H1 (cell line): ENCODE measurements around the gene TBC1D22A. TPM values are rescaled to one million over a fixed set of nuclear protein-coding genes. Genes with fewer than 3 reads are reported as not detected.

Source experiments
- GTF2F1 ChIP-seq: IDR thresholded peaks from 2 replicates; pipeline ENCODE4 v1.6.1; 2012; ENCODE audit warnings: low read depth, low read length, improper control_type of control experiment, borderline replicate concordance
- RAD21 ChIP-seq, 2 experiments: IDR thresholded peaks in 1 of 2; conservative IDR thresholded peaks in 1 of 2; 2 replicates each; pipeline ENCODE4 v1.6.1; 2011; ENCODE audit warnings: low read depth in 2 of 2, low read length in 2 of 2, improper control_type of control experiment in 1 of 2, inconsistent platforms in 1 of 2, mild to moderate bottlenecking in 1 of 2, moderate library complexity in 1 of 2
- polyA plus RNA-seq, 7 experiments: library from polyadenylated mRNA; depleted of rRNA in 3 of 7; stranded (reverse) in 5 of 7; unstranded in 2 of 7; fragments of >200 nt in 5 of 7; fragments of 200-250 nt in 2 of 7; gene quantifications; 1 replicate in 5 of 7; 2 replicates in 1 of 7; 4 replicates in 1 of 7; pipeline versions ENCODE4 v1.2.1 to v1.2.3, GENCODE V29; 2011 to 2013; ENCODE audit warnings: missing spikeins in 2 of 7, mixed read lengths in 2 of 7
- total RNA-seq: library from RNA; stranded (reverse); fragmentation: NEBNext Ultra II Directional; extraction: Animal tissue kit (Norgen Biotek cat#: 25700); gene quantifications from 2 replicates; pipeline ENCODE4 v1.2.1, GENCODE V29; 2021
- TF ChIP-seq, protein P1 (sequence below): fragments of 300-600 bp; sonication (generic); IDR thresholded peaks from 2 replicates; pipeline ENCODE4 v1.7.1; 2012; ENCODE audit warnings: low read length, moderate library complexity, mild to moderate bottlenecking, inconsistent platforms; ENCODE audit not compliant: insufficient replicate concordance
- TF ChIP-seq, protein P2 (sequence below), 3 experiments: IDR thresholded peaks; 1 replicate in 2 of 3; 2 replicates in 1 of 3; pipeline versions ENCODE4 v1.5.1 to v1.6.1; 2011; ENCODE audit warnings: low read length in 3 of 3, mild to moderate bottlenecking in 3 of 3, inconsistent platforms in 2 of 3, low read depth in 1 of 3, moderate library complexity in 1 of 3; ENCODE audit not compliant: insufficient read depth in 1 of 3; ENCODE audit errors: control extremely low read depth in 1 of 3

The TBC1D22A gene
- total and polyA plus RNA-seq, 2 of the 8 experiments (the other 6 are each of a cell fraction or from before 2014, with no cell fraction given), result 11.9 to 18.4 TPM

DNA sequence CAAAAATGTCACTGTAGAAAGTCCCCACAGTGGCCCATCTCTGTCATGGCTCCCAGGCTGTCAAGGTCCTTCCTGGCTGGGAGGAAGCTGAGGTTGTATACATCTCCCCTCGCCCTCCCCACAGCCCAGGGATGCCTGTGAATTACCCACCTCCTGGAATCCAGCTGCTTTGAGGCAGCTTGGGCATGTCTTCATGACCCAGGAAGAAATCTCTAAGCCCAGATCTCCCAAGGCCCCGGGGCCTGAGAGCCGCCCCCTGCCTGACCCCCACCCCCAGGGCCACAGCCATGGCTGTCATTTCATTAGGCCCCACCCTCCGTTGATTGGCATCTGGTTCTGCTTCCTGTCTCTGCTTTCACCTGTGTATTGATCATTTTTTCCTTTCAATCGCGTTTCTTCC is 207.5 kb downstream of the TBC1D22A start (continued):
- TF ChIP-seq, protein P1, sequence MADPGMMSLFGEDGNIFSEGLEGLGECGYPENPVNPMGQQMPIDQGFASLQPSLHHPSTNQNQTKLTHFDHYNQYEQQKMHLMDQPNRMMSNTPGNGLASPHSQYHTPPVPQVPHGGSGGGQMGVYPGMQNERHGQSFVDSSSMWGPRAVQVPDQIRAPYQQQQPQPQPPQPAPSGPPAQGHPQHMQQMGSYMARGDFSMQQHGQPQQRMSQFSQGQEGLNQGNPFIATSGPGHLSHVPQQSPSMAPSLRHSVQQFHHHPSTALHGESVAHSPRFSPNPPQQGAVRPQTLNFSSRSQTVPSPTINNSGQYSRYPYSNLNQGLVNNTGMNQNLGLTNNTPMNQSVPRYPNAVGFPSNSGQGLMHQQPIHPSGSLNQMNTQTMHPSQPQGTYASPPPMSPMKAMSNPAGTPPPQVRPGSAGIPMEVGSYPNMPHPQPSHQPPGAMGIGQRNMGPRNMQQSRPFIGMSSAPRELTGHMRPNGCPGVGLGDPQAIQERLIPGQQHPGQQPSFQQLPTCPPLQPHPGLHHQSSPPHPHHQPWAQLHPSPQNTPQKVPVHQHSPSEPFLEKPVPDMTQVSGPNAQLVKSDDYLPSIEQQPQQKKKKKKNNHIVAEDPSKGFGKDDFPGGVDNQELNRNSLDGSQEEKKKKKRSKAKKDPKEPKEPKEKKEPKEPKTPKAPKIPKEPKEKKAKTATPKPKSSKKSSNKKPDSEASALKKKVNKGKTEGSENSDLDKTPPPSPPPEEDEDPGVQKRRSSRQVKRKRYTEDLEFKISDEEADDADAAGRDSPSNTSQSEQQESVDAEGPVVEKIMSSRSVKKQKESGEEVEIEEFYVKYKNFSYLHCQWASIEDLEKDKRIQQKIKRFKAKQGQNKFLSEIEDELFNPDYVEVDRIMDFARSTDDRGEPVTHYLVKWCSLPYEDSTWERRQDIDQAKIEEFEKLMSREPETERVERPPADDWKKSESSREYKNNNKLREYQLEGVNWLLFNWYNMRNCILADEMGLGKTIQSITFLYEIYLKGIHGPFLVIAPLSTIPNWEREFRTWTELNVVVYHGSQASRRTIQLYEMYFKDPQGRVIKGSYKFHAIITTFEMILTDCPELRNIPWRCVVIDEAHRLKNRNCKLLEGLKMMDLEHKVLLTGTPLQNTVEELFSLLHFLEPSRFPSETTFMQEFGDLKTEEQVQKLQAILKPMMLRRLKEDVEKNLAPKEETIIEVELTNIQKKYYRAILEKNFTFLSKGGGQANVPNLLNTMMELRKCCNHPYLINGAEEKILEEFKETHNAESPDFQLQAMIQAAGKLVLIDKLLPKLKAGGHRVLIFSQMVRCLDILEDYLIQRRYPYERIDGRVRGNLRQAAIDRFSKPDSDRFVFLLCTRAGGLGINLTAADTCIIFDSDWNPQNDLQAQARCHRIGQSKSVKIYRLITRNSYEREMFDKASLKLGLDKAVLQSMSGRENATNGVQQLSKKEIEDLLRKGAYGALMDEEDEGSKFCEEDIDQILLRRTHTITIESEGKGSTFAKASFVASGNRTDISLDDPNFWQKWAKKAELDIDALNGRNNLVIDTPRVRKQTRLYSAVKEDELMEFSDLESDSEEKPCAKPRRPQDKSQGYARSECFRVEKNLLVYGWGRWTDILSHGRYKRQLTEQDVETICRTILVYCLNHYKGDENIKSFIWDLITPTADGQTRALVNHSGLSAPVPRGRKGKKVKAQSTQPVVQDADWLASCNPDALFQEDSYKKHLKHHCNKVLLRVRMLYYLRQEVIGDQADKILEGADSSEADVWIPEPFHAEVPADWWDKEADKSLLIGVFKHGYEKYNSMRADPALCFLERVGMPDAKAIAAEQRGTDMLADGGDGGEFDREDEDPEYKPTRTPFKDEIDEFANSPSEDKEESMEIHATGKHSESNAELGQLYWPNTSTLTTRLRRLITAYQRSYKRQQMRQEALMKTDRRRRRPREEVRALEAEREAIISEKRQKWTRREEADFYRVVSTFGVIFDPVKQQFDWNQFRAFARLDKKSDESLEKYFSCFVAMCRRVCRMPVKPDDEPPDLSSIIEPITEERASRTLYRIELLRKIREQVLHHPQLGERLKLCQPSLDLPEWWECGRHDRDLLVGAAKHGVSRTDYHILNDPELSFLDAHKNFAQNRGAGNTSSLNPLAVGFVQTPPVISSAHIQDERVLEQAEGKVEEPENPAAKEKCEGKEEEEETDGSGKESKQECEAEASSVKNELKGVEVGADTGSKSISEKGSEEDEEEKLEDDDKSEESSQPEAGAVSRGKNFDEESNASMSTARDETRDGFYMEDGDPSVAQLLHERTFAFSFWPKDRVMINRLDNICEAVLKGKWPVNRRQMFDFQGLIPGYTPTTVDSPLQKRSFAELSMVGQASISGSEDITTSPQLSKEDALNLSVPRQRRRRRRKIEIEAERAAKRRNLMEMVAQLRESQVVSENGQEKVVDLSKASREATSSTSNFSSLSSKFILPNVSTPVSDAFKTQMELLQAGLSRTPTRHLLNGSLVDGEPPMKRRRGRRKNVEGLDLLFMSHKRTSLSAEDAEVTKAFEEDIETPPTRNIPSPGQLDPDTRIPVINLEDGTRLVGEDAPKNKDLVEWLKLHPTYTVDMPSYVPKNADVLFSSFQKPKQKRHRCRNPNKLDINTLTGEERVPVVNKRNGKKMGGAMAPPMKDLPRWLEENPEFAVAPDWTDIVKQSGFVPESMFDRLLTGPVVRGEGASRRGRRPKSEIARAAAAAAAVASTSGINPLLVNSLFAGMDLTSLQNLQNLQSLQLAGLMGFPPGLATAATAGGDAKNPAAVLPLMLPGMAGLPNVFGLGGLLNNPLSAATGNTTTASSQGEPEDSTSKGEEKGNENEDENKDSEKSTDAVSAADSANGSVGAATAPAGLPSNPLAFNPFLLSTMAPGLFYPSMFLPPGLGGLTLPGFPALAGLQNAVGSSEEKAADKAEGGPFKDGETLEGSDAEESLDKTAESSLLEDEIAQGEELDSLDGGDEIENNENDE, result no peak
- no peak for TF ChIP-seq RAD21 (IDR thresholded peaks at IDR 0.05 in 1 of 2, conservative IDR thresholded peaks at IDR 0.05 in 1 of 2; ENCODE audit: low read depth in 2 of 2, low read length in 2 of 2)
- no peak for TF ChIP-seq GTF2F1
- TF ChIP-seq, protein P2, sequence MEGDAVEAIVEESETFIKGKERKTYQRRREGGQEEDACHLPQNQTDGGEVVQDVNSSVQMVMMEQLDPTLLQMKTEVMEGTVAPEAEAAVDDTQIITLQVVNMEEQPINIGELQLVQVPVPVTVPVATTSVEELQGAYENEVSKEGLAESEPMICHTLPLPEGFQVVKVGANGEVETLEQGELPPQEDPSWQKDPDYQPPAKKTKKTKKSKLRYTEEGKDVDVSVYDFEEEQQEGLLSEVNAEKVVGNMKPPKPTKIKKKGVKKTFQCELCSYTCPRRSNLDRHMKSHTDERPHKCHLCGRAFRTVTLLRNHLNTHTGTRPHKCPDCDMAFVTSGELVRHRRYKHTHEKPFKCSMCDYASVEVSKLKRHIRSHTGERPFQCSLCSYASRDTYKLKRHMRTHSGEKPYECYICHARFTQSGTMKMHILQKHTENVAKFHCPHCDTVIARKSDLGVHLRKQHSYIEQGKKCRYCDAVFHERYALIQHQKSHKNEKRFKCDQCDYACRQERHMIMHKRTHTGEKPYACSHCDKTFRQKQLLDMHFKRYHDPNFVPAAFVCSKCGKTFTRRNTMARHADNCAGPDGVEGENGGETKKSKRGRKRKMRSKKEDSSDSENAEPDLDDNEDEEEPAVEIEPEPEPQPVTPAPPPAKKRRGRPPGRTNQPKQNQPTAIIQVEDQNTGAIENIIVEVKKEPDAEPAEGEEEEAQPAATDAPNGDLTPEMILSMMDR (IDR thresholded peaks at IDR 0.05; ENCODE audit: control extremely low read depth in 1 of 3, insufficient read depth in 1 of 3, low read depth in 1 of 3, low read length in 3 of 3), result no peak
